H1 (cell line): ENCODE data around the gene TMBIM4. TPM values are rescaled to one million over a fixed set of nuclear protein-coding genes. Genes with fewer than 3 reads are reported as not detected.

Experiments
- CTCF ChIA-PET: fragments of 300-600 bp; sonication (Branson Sonifier 250); formaldehyde crosslinking; loops from one replicate; lab custom pipeline; 2021; ENCODE audit not compliant: partially characterized antibody; lab: Charles Lee
- POLR2A ChIA-PET: fragments of 300-600 bp; sonication (Branson Sonifier 250); formaldehyde crosslinking; loops from one replicate; lab custom pipeline; 2021; ENCODE audit warnings: inconsistent platforms; ENCODE audit not compliant: partially characterized antibody; lab: Charles Lee
- DNase-seq, 2 experiments: peaks; one replicate each; pipeline versions ENCODE4 v3.0.0 to v3.0.0-alpha.2; 2010 to 2022; ENCODE audit warnings: low spot score in 2 of 2, low read depth in 1 of 2, mixed read lengths in 1 of 2
- FAIRE-seq: peaks from 2 replicates; lab custom pipeline; 2011; peaks lifted over from hg19 to GRCh38; lab: Jason Lieb, UNC
- H2AFZ ChIP-seq: 2 replicates; pipeline ENCODE4 v1.8.1; 2012; ENCODE audit warnings: low read length, inconsistent platforms
- H2AK5ac ChIP-seq: 2 replicates; pipeline ENCODE4 v1.6.1; 2013; ENCODE audit warnings: low read depth, low read length
- H2BK120ac ChIP-seq: replicated peaks from 2 replicates; pipeline ENCODE3; 2013; ENCODE audit warnings: low read depth, low read length, inconsistent platforms
- H2BK12ac ChIP-seq: 2 replicates; pipeline ENCODE4 v1.6.1; 2013; ENCODE audit warnings: low read depth, low read length
- H2BK15ac ChIP-seq: 2 replicates; pipeline ENCODE4 v1.6.1; 2013; ENCODE audit warnings: low read length
- H2BK20ac ChIP-seq: 2 replicates; pipeline ENCODE4 v1.6.1; 2013; ENCODE audit warnings: low read length
- H2BK5ac ChIP-seq: 2 replicates; pipeline ENCODE4 v1.6.1; 2013; ENCODE audit warnings: low read depth, low read length
- H3K14ac ChIP-seq: 2 replicates; pipeline ENCODE4 v1.6.1; 2013; ENCODE audit warnings: inconsistent platforms; ENCODE audit not compliant: insufficient read length
- H3K18ac ChIP-seq: 2 replicates; pipeline ENCODE4 v1.6.1; 2013; ENCODE audit warnings: low read length; ENCODE audit errors: extremely low read depth
- H3K23ac ChIP-seq: 2 replicates; pipeline ENCODE4 v1.6.1; 2013; ENCODE audit warnings: inconsistent platforms; ENCODE audit not compliant: insufficient read length
- H3K23me2 ChIP-seq: 2 replicates; pipeline ENCODE4 v1.6.1; 2013; ENCODE audit warnings: low read depth, low read length
- H3K27ac ChIP-seq: 2 replicates; pipeline ENCODE4 v1.6.1; 2011; ENCODE audit warnings: low read depth, low read length, inconsistent platforms
- H3K27me3 ChIP-seq, 4 experiments: replicated peaks in 1 of 4; 1 replicate in 1 of 4; 2 replicates in 3 of 4; pipeline versions ENCODE4 v1.6.1 to v1.8.1; 2011 to 2013; ENCODE audit warnings: low read length in 3 of 4, mild to moderate bottlenecking in 3 of 4, inconsistent platforms in 2 of 4, mixed read lengths in 2 of 4, moderate library complexity in 1 of 4; ENCODE audit not compliant: control insufficient read depth in 3 of 4, insufficient read depth in 3 of 4; ENCODE audit errors: extremely low read depth in 1 of 4
- H3K36me3 ChIP-seq, 4 experiments: 2 replicates each; pipeline versions ENCODE4 v1.6.1 to v1.8.1; 2011 to 2013; ENCODE audit warnings: mild to moderate bottlenecking in 4 of 4, low read length in 3 of 4, moderate library complexity in 2 of 4, control low read depth in 1 of 4, inconsistent platforms in 1 of 4; ENCODE audit not compliant: insufficient read depth in 4 of 4, control insufficient read depth in 2 of 4
- H3K4ac ChIP-seq: replicated peaks from 2 replicates; pipeline ENCODE3; 2013; ENCODE audit warnings: low read length, low read depth, mixed read lengths, inconsistent platforms; ENCODE audit not compliant: insufficient read length
- H3K4me1 ChIP-seq, 4 experiments: replicated peaks in 1 of 4; 1 replicate in 1 of 4; 2 replicates in 3 of 4; pipeline versions ENCODE4 v1.6.1 to v1.8.1; 2011 to 2013; ENCODE audit warnings: low read length in 3 of 4, inconsistent platforms in 2 of 4, mixed read lengths in 1 of 4; ENCODE audit not compliant: insufficient read depth in 4 of 4, control insufficient read depth in 3 of 4
- H3K4me2 ChIP-seq, 2 experiments: 2 replicates each; pipeline versions ENCODE4 v1.6.1 to v1.8.1; 2011 to 2013; ENCODE audit warnings: low read depth in 2 of 2, low read length in 2 of 2, control low read depth in 1 of 2, inconsistent platforms in 1 of 2, mild to moderate bottlenecking in 1 of 2; ENCODE audit not compliant: insufficient read depth in 1 of 2
- H3K4me3 ChIP-seq, 4 experiments: fragments of 200-600, 300-600 bp in 1 of 4; sonication (generic), shearing (Covaris generic), sonication (Bioruptor Twin) in 1 of 4; 2 replicates each; pipeline versions ENCODE4 v1.5.1 to v1.8.1; 2011 to 2016; ENCODE audit warnings: low read length in 4 of 4, low read depth in 3 of 4, control low read depth in 2 of 4, inconsistent platforms in 2 of 4, mild to moderate bottlenecking in 2 of 4, mixed read lengths in 1 of 4, moderate library complexity in 1 of 4; ENCODE audit not compliant: insufficient read depth in 2 of 4; ENCODE audit errors: extremely low read depth in 1 of 4
- H3K56ac ChIP-seq: replicated peaks from 2 replicates; pipeline ENCODE3; 2013; ENCODE audit warnings: low read depth, mild to moderate bottlenecking, mixed read lengths, low read length, inconsistent platforms; ENCODE audit not compliant: insufficient read length
- H3K79me1 ChIP-seq: 2 replicates; pipeline ENCODE4 v1.6.1; 2013; ENCODE audit warnings: low read depth, low read length, control low read depth
- H3K79me2 ChIP-seq, 2 experiments: 2 replicates each; pipeline versions ENCODE4 v1.6.1 to v1.8.1; 2012 to 2013; ENCODE audit warnings: low read length in 2 of 2, mild to moderate bottlenecking in 2 of 2, inconsistent platforms in 1 of 2; ENCODE audit not compliant: insufficient read depth in 2 of 2, control insufficient read depth in 1 of 2
- H3K9ac ChIP-seq, 4 experiments: replicated peaks in 1 of 4; 1 replicate in 1 of 4; 2 replicates in 3 of 4; pipeline versions ENCODE4 v1.6.1 to v1.8.1; 2011 to 2013; ENCODE audit warnings: low read depth in 3 of 4, low read length in 3 of 4, control low read depth in 2 of 4, mild to moderate bottlenecking in 2 of 4, moderate library complexity in 2 of 4, inconsistent platforms in 1 of 4; ENCODE audit errors: extremely low read depth in 1 of 4
- H3K9me3 ChIP-seq, 2 experiments: 2 replicates each; pipeline versions ENCODE4 v1.6.1 to v1.8.1; 2012 to 2013; ENCODE audit warnings: mild to moderate bottlenecking in 2 of 2, moderate library complexity in 2 of 2, control low read depth in 1 of 2, inconsistent platforms in 1 of 2, low read depth in 1 of 2, low read length in 1 of 2, mixed read lengths in 1 of 2; ENCODE audit not compliant: insufficient read depth in 2 of 2
- H4K20me1 ChIP-seq, 2 experiments: replicated peaks in 1 of 2; 2 replicates each; pipeline versions ENCODE3 to v1.8.1; 2011 to 2013; ENCODE audit warnings: inconsistent platforms in 2 of 2, low read length in 2 of 2, mild to moderate bottlenecking in 1 of 2; ENCODE audit not compliant: insufficient read depth in 2 of 2, control insufficient read depth in 1 of 2
- H4K5ac ChIP-seq: 2 replicates; pipeline ENCODE4 v1.6.1; 2013; ENCODE audit warnings: low read length, low read depth, mixed read lengths, inconsistent platforms; ENCODE audit not compliant: insufficient read length
- H4K8ac ChIP-seq: 2 replicates; pipeline ENCODE4 v1.8.0; 2013; ENCODE audit warnings: mild to moderate bottlenecking, moderate library complexity, low read length, inconsistent platforms; ENCODE audit not compliant: insufficient read depth; ENCODE audit errors: extremely low read depth
- H4K91ac ChIP-seq: replicated peaks from 2 replicates; pipeline ENCODE3; 2013; ENCODE audit warnings: low read length, mixed read lengths, inconsistent platforms; ENCODE audit not compliant: insufficient read length
- ASH2L ChIP-seq: fragments of 200-600, 300-600 bp; sonication (generic); IDR thresholded peaks from one replicate; pipeline ENCODE4 v1.7.1; 2017; ENCODE audit warnings: low read length
- CHD1 ChIP-seq: IDR thresholded peaks from 2 replicates; pipeline ENCODE4 v1.6.1; 2012; ENCODE audit warnings: low read depth, low read length, improper control_type of control experiment
- KDM1A ChIP-seq: fragments of 200-600, 300-600 bp; sonication (generic); IDR thresholded peaks from 2 replicates; pipeline ENCODE4 v1.7.1; 2016; ENCODE audit warnings: mild to moderate bottlenecking, low read length, borderline replicate concordance
- PHF8 ChIP-seq: fragments of 200-600 bp; sonication (generic); conservative IDR thresholded peaks from 2 replicates; pipeline ENCODE4 v1.7.1; 2012; ENCODE audit warnings: low read depth, mild to moderate bottlenecking, inconsistent platforms, low read length, moderate library complexity
- TBP ChIP-seq: IDR thresholded peaks from 2 replicates; pipeline ENCODE4 v1.6.1; 2011; ENCODE audit warnings: low read depth, low read length, improper control_type of control experiment
- WGBS, 2 experiments: shearing (Covaris generic) in 1 of 2; methylation state at CpG; one replicate each; pipeline versions ENCODE4 v1.1.6 to v1.1.7; 2013 to 2015; ENCODE audit warnings: low lambda C conversion rate in 2 of 2, mixed read lengths in 2 of 2, inconsistent platforms in 1 of 2, low coverage in 1 of 2, missing lambda C conversion rate in 1 of 2; ENCODE audit not compliant: insufficient replicate concordance in 2 of 2, insufficient coverage in 1 of 2, insufficient read length in 1 of 2; ENCODE audit errors: extremely low coverage in 1 of 2, missing lambda C conversion rate in 1 of 2; 5-methylcytosine and 5-hydroxymethylcytosine counted together
- polyA plus RNA-seq, 7 experiments: library from polyadenylated mRNA; depleted of rRNA in 3 of 7; stranded (reverse) in 5 of 7; unstranded in 2 of 7; fragments of >200 nt in 5 of 7; fragments of 200-250 nt in 2 of 7; gene quantifications; 1 replicate in 5 of 7; 2 replicates in 1 of 7; 4 replicates in 1 of 7; pipeline versions ENCODE4 v1.2.1 to v1.2.3, GENCODE V29; 2011 to 2013; ENCODE audit warnings: missing spikeins in 2 of 7, mixed read lengths in 2 of 7
- total RNA-seq: library from RNA; stranded (reverse); fragmentation: NEBNext Ultra II Directional; extraction: Animal tissue kit (Norgen Biotek cat#: 25700); gene quantifications from 2 replicates; pipeline ENCODE4 v1.2.1, GENCODE V29; 2021

TMBIM4 gene
- total and polyA plus RNA-seq, 2 of the 8 experiments (the other 6 are each of a cell fraction or from before 2014, with no cell fraction given), result 12.8 to 46.6 TPM

DNA sequence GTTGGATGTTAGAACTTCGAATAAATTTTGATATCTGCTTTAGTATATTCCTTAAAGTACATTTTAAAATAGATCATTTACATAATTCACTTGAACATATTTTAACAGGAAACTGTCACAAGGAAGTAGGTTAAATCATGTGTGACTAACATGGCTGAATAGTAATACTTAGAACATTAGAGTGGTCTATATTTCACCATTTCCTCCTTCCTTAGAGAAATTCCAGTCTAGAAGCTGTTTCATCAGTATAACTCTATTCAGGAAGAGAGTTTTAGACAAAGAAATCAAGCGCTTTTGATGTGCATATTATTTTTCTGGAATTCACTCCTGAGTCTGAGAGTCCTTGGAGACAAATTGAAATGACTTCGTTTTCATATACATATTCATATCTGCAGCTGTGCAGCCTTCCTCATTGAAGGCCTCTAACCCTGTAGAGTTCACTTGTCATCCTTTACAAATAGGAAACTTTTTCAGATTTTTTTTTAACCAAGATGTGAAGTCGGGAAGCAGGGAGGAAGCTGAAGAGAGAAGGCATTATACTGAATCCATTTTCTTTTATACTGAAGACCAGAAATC lies 47.6 kb upstream of the TMBIM4 start:
- POLR2A ChIA-PET, result no interaction called here
- H2AFZ ChIP-seq, result no peak overlapping the region
- H3K23me2 ChIP-seq, result no peaks in the 10 kb centered on the region
- no peak for TF ChIP-seq KDM1A
- TF ChIP-seq CHD1, result no peak
- no peak for TF ChIP-seq PHF8
- no peak for TF ChIP-seq ASH2L
- TF ChIP-seq TBP, result no peak

More for the DNA sequence above, 47.6 kb upstream of the TMBIM4 start:
- no peak overlapping the region for H3K4ac ChIP-seq
- no peaks in the 10 kb centered on the region for H4K20me1 ChIP-seq
- WGBS, 2 experiments, result 79% methylated on average over 4 of the region's 4 CpGs; no CpG with 5 or more reads in 1 of the 2 experiments
- H2AK5ac ChIP-seq, result no peak overlapping the region
- no peak overlapping the region for H2BK5ac ChIP-seq
- DNase-seq (no peak), FAIRE-seq (no peak)
- no peak overlapping the region for H3K27ac ChIP-seq
- H3K23ac ChIP-seq, result no peak overlapping the region
- no peak overlapping the region for H3K4me3 ChIP-seq
- no peaks in the 10 kb centered on the region for H3K27me3 ChIP-seq
- H3K14ac ChIP-seq, result no peak overlapping the region
- no peaks in the 10 kb centered on the region for H3K36me3 ChIP-seq
- no peak overlapping the region for H4K8ac ChIP-seq
- no peak overlapping the region for H2BK12ac ChIP-seq
- H3K18ac ChIP-seq, result no peak overlapping the region
- H3K4me1 ChIP-seq, result no peaks in the 10 kb centered on the region
- no peak overlapping the region for H3K9ac ChIP-seq
- peaks cover 0 to 4% of the 10 kb centered on the region in 2 experiments; a peak in 2 of 4 replicates for H3K9me3 ChIP-seq
- H3K56ac ChIP-seq, result no peak overlapping the region
- no peak overlapping the region for H2BK15ac ChIP-seq
- CTCF ChIA-PET, result interaction anchor here (0.7 to 1.0 kb wide), 2 partner anchors 21 to 67 kb away, joined by 3 read pairs; no protein-coding TSS in a partner anchor
- no peak overlapping the region for H2BK20ac ChIP-seq
- no peak overlapping the region for H4K5ac ChIP-seq
- no peaks in the 10 kb centered on the region for H3K79me1 ChIP-seq
- no peak overlapping the region for H4K91ac ChIP-seq
- no peak overlapping the region for H3K4me2 ChIP-seq
- no peak overlapping the region for H2BK120ac ChIP-seq
- H3K79me2 ChIP-seq, result no peaks in the 10 kb centered on the region
